DND-41 (cell line): Measurements from ENCODE around the gene SORBS1.

Source experiments
- EZH2 ChIP-seq: IDR thresholded peaks from 3 replicates; pipeline ENCODE4 v1.6.1; 2012; ENCODE audit warnings: borderline replicate concordance, low read depth, mild to moderate bottlenecking, moderate library complexity, low read length, inconsistent platforms; ENCODE audit not compliant: severe bottlenecking
- TF ChIP-seq, protein P1 (sequence below): IDR thresholded peaks from 2 replicates; pipeline ENCODE4 v1.5.1; 2012; ENCODE audit warnings: borderline replicate concordance, low read length, moderate library complexity, mild to moderate bottlenecking; ENCODE audit not compliant: poor library complexity, severe bottlenecking; ENCODE audit errors: extremely low read depth

DNA sequence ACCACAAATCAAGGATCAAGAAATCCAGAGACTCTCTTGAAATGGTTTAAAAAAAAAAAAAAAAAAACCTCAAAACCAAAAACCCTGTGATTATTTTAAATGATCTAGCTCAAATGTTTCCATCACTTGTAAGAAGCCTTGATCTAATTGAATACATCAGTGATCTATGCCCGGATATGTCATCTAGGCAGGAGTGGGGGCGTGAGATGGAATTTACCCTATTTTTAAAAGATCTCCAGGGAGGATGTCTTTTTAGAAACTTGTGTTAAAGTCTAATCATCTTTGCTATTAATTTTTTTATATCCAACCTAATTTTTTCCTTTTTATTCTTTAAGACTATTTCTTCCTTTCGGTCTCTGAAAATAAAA lies 169.0 kb downstream of the SORBS1 start:
- TF ChIP-seq, protein P1, sequence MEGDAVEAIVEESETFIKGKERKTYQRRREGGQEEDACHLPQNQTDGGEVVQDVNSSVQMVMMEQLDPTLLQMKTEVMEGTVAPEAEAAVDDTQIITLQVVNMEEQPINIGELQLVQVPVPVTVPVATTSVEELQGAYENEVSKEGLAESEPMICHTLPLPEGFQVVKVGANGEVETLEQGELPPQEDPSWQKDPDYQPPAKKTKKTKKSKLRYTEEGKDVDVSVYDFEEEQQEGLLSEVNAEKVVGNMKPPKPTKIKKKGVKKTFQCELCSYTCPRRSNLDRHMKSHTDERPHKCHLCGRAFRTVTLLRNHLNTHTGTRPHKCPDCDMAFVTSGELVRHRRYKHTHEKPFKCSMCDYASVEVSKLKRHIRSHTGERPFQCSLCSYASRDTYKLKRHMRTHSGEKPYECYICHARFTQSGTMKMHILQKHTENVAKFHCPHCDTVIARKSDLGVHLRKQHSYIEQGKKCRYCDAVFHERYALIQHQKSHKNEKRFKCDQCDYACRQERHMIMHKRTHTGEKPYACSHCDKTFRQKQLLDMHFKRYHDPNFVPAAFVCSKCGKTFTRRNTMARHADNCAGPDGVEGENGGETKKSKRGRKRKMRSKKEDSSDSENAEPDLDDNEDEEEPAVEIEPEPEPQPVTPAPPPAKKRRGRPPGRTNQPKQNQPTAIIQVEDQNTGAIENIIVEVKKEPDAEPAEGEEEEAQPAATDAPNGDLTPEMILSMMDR, result no peak
- no peak for TF ChIP-seq EZH2
